Stimulated activated CD4-positive, alpha-beta T cell treated with anti-CD3 and anti-CD28 coated beads, TNF-alpha, amount 100 ng/mL, for 1 hour (primary cell): ENCODE data around the gene IL12RB1.

Source experiments
- DNase-seq, 3 donors: peaks; one replicate each; pipeline ENCODE4 v3.0.0-alpha.2; 2020; ENCODE audit warnings: low read depth in 3 of 3, low spot score in 1 of 3

Gene IL12RB1

GRCh38 chr19:18010149-18010548, 76.6 kb downstream of the IL12RB1 start:
- no peak for DNase-seq

GRCh38 chr19:18009412-18010066, 77.2 kb downstream of the IL12RB1 start:
- DNase-seq, result no peak
